ES-I3 (cell line): Measurements from ENCODE around the gene PPP1CA.

Experiments
- H3K36me3 ChIP-seq: 2 replicates; pipeline ENCODE4 v1.6.1; 2013; ENCODE audit warnings: mild to moderate bottlenecking, low read length, control low read depth, moderate library complexity; ENCODE audit not compliant: insufficient read depth
- H3K4me1 ChIP-seq: 2 replicates; pipeline ENCODE4 v1.6.1; 2013; ENCODE audit warnings: mild to moderate bottlenecking, control low read depth, low read length; ENCODE audit not compliant: insufficient read depth
- H3K9ac ChIP-seq: 2 replicates; pipeline ENCODE4 v1.6.1; 2013; ENCODE audit warnings: low read depth, mild to moderate bottlenecking, low read length, moderate library complexity
- H3K9me3 ChIP-seq: 2 replicates; pipeline ENCODE4 v1.6.1; 2013; ENCODE audit warnings: mild to moderate bottlenecking, low read length, moderate library complexity; ENCODE audit not compliant: control insufficient read depth, insufficient read depth

Gene PPP1CA

GRCh38 chr11:67356864-67357561 is 44.6 kb downstream of the PPP1CA start:
- H3K9ac ChIP-seq: no peak overlapping the region
- H3K36me3 ChIP-seq: no peaks in the 10 kb centered on the region
- no peaks in the 10 kb centered on the region for H3K9me3 ChIP-seq
- peaks cover 21% of the 10 kb centered on the region for H3K4me1 ChIP-seq

GRCh38 chr11:67356387-67356863 is 45.2 kb downstream of the PPP1CA start:
- no peak overlapping the region for H3K9ac ChIP-seq

GRCh38 chr11:67355794-67356386 is 45.8 kb downstream of the PPP1CA start:
- H3K9ac ChIP-seq: no peak overlapping the region
- H3K36me3 ChIP-seq: no peaks in the 10 kb centered on the region
- H3K9me3 ChIP-seq: no peaks in the 10 kb centered on the region
- H3K4me1 ChIP-seq: peaks cover 24% of the 10 kb centered on the region

More at GRCh38 chr11:67356387-67356863, 45.2 kb downstream of the PPP1CA start:
- H3K36me3 ChIP-seq: no peaks in the 10 kb centered on the region
- no peaks in the 10 kb centered on the region for H3K9me3 ChIP-seq
- H3K4me1 ChIP-seq: peaks cover 22% of the 10 kb centered on the region

- Histone ChIP-seq H3K36me3 (no peaks in the 10 kb centered on the region), H3K4me1 (peaks cover 24% of the 10 kb centered on the region), H3K9ac (no peak overlapping the region), H3K9me3 (no peaks in the 10 kb centered on the region)
Observed at GRCh38 chr11:67355023-67355793, 46.5 kb downstream of the PPP1CA start.

- Histone ChIP-seq H3K9me3 (no peaks in the 10 kb centered on the region), H3K4me1 (peaks cover 24% of the 10 kb centered on the region), H3K9ac (peak overlapping the region; percentile 59), H3K36me3 (no peaks in the 10 kb centered on the region)
Observed at GRCh38 chr11:67354075-67355022, 47.3 kb downstream of the PPP1CA start.

GRCh38 chr11:67353317-67354074 is 48.2 kb downstream of the PPP1CA start, which contains the start of gene POLD4:
POLD4 (minus strand) TSS chr11:67353546; CDS start chr11:67353399, 147 bp downstream.
- Histone ChIP-seq H3K9me3 (no peaks in the 10 kb centered on the region), H3K9ac (peak within 1 kb of the TSS; percentile 59), H3K4me1 (peaks cover 24% of the 10 kb centered on the region), H3K36me3 (no peaks in the 10 kb centered on the region)

GRCh38 chr11:67352546-67353316 is 48.9 kb downstream of the PPP1CA start:
- Histone ChIP-seq H3K9ac (peak overlapping the region; percentile 59), H3K36me3 (no peaks in the 10 kb centered on the region), H3K4me1 (peaks cover 24% of the 10 kb centered on the region), H3K9me3 (no peaks in the 10 kb centered on the region)

- peaks cover 18% of the 10 kb centered on the region for H3K4me1 ChIP-seq
- no peak overlapping the region for H3K9ac ChIP-seq
- no peaks in the 10 kb centered on the region for H3K9me3 ChIP-seq
- no peaks in the 10 kb centered on the region for H3K36me3 ChIP-seq
Observed at GRCh38 chr11:67351275-67352005, 50.2 kb downstream of the PPP1CA start.

GRCh38 chr11:67349928-67350465 is 51.7 kb downstream of the PPP1CA start:
- Histone ChIP-seq H3K9me3 (no peaks in the 10 kb centered on the region), H3K36me3 (no peaks in the 10 kb centered on the region), H3K9ac (no peak overlapping the region), H3K4me1 (peaks cover 18% of the 10 kb centered on the region)

- Histone ChIP-seq H3K4me1 (peaks cover 12% of the 10 kb centered on the region), H3K9me3 (no peaks in the 10 kb centered on the region), H3K36me3 (no peaks in the 10 kb centered on the region), H3K9ac (no peak overlapping the region)
Observed at GRCh38 chr11:67349457-67349856, 52.2 kb downstream of the PPP1CA start.

GRCh38 chr11:67349036-67349435 is 52.6 kb downstream of the PPP1CA start:
- Histone ChIP-seq H3K9ac (no peak overlapping the region), H3K36me3 (no peaks in the 10 kb centered on the region), H3K4me1 (peaks cover 9% of the 10 kb centered on the region), H3K9me3 (no peaks in the 10 kb centered on the region)
